Gastroesophageal sphincter (tissue), 3 donors: ENCODE results near the gene TBCK.

Source experiments
- CTCF ChIP-seq, 4 experiments: fragments of 200-600 bp in 2 of 4; fragments of 450-650 bp in 2 of 4; sonication (generic) in 1 of 4; IDR thresholded peaks; one replicate each; pipeline ENCODE4 v1.5.1; 2017 to 2019; ENCODE audit warnings: antibody characterized with exemption in 4 of 4, mild to moderate bottlenecking in 2 of 4, moderate library complexity in 2 of 4
- POLR2A ChIP-seq, 2 donors: fragments of 450-650 bp; IDR thresholded peaks; one replicate each; pipeline ENCODE4 v1.6.1; 2017; ENCODE audit warnings: antibody characterized with exemption in 2 of 2, mild to moderate bottlenecking in 2 of 2, moderate library complexity in 1 of 2
- POLR2AphosphoS5 ChIP-seq: sonication (generic); formaldehyde crosslinking; IDR thresholded peaks from one replicate; pipeline ENCODE4 v1.6.1; 2017; ENCODE audit warnings: antibody characterized with exemption

GRCh38 chr4:106258145-106259045 is 57.6 kb downstream of the TBCK start:
- TF ChIP-seq CTCF (IDR thresholded peaks at IDR 0.05) (no peak), POLR2A (IDR thresholded peaks at IDR 0.05) (no peak), POLR2AphosphoS5 (no peak)
